ENCODE data around the gene KCTD5. TPM values are rescaled to one million over a fixed set of nuclear protein-coding genes. Genes with fewer than 3 reads are reported as not detected.

The KCTD5 gene
- total and polyA plus RNA-seq, 9 of the 15 experiments (the other 6 are each of a cell fraction or from before 2014, with no cell fraction given): 0.73 to 58.3 (median 32.3) TPM

DNA sequence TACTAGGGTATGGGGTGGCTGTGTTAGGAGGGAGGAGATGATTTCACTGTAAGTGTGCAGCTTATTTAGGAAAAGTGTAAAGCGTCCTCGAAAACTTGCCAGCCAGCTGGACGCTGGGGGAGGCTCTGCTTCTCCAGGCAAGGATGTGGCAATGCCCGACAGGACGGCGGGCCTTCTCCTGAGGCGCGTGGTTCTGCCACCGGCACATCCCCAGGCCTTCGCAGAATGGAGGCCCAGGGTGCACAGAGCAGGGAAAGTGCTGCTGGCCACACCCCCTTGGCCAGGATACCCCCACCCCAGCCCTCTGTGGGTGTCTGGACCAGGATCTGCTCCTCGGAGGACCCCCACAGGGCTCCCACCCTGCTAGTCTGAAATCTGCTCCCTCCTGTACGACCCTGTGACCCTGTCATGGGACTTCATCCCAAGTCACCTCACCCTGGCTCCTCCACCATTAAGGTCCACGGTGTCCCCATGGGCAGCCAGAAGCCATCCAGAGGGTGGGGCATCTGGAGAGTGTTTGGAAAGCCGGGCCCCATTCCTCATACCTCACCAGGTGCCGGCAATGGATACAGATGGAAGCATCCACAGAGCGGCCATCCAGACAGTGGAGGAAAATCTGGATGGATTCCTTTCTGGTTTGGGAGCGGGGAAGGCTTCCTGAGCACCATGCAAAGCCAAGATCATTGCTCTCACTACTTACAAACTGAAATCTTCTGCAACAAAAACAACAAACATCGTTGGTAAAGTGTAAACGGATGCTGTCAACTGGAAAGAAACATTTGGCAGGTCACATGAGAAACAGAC is 60.9 kb downstream of the KCTD5 start (continued):
- TF ChIP-seq ZC3H11A (IDR thresholded peaks at IDR 0.05; ENCODE audit: low read depth, low read length): no peak

DNA sequence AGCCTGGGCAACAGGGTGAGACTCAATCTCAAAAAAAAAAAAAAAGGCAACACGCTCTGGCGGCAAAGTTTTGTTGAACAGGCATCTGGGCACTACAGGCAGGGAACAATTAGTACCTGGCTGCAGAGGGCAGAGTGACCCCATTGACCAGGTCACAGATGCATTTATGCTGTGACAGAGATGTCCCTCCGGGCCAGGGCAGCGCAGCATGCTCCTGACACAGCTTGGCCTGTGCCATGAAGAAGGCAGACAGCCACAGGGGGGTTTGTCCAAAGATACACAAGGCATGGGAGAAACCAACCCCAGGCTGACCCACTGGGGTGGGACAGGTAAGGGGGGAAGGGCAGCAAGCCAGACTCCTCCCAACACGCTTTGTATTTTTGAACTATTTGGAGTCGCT is 62.4 kb downstream of the KCTD5 start:
- Histone ChIP-seq H2AFZ (ENCODE audit: low read depth, low read length) (no peak overlapping the region), H3K9me3 (replicated peaks; ENCODE audit: control insufficient read depth, insufficient read depth, low read depth, low read length) (no peaks in the 10 kb centered on the region), H3K4me2 (ENCODE audit: insufficient read depth, low read length) (no peak overlapping the region), H3K9me1 (ENCODE audit: control insufficient read depth, insufficient read depth, low read length) (no peaks in the 10 kb centered on the region), H4K20me1 (replicated peaks; ENCODE audit: control insufficient read depth, insufficient read depth, low read length) (no peaks in the 10 kb centered on the region), H3K4me3 (no peak overlapping the region), H3K9ac (ENCODE audit: insufficient read depth in 1 of 2, low read depth in 2 of 2, low read length in 2 of 2) (no peak overlapping the region), H3K27me3 (ENCODE audit: control insufficient read depth in 2 of 2, insufficient read depth in 2 of 2, low read length in 2 of 2) (no peaks in the 10 kb centered on the region), H3K36me3 (ENCODE audit: control insufficient read depth, insufficient read depth, low read length) (peaks cover 6% of the 10 kb centered on the region; the same call in 2 of the 3 replicates), H3K4me1 (replicated peaks in 1 of 2; ENCODE audit: control insufficient read depth in 2 of 2, insufficient read depth in 2 of 2, low read length in 2 of 2) (peaks cover 0 to 26% of the 10 kb centered on the region in 2 experiments; a peak in 2 of 5 replicates), H3K27ac (ENCODE audit: extremely low read depth, low read depth, low read length) (no peak overlapping the region), H3K79me2 (ENCODE audit: control insufficient read depth, insufficient read depth, low read length) (no peaks in the 10 kb centered on the region)
- TF ChIP-seq ZNF699 (CRISPR knock-in tag; IDR thresholded peaks at IDR 0.05; ENCODE audit: insufficient replicate concordance) (no peak), KLF1 (tag; IDR thresholded peaks at IDR 0.05) (no peak), JUND (IDR thresholded peaks at IDR 0.05; ENCODE audit: borderline replicate concordance, low read depth, low read length) (no peak), JUND (tag; IDR thresholded peaks at IDR 0.05; ENCODE audit: borderline replicate concordance, low read depth, low read length) (no peak), PHF8 (IDR thresholded peaks at IDR 0.05; ENCODE audit: borderline replicate concordance, low read length) (no peak), PHF20 (IDR thresholded peaks at IDR 0.05; ENCODE audit: partially characterized antibody) (no peak), TRIM24 (IDR thresholded peaks at IDR 0.05) (no peak), ARID1B (IDR thresholded peaks at IDR 0.05) (no peak), HDGF (IDR thresholded peaks at IDR 0.05) (no peak), NR3C1 (CRISPR knock-in tag; IDR thresholded peaks at IDR 0.05) (no peak)
- TF ChIP-seq, protein P1, sequence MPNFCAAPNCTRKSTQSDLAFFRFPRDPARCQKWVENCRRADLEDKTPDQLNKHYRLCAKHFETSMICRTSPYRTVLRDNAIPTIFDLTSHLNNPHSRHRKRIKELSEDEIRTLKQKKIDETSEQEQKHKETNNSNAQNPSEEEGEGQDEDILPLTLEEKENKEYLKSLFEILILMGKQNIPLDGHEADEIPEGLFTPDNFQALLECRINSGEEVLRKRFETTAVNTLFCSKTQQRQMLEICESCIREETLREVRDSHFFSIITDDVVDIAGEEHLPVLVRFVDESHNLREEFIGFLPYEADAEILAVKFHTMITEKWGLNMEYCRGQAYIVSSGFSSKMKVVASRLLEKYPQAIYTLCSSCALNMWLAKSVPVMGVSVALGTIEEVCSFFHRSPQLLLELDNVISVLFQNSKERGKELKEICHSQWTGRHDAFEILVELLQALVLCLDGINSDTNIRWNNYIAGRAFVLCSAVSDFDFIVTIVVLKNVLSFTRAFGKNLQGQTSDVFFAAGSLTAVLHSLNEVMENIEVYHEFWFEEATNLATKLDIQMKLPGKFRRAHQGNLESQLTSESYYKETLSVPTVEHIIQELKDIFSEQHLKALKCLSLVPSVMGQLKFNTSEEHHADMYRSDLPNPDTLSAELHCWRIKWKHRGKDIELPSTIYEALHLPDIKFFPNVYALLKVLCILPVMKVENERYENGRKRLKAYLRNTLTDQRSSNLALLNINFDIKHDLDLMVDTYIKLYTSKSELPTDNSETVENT (CRISPR knock-in tag; IDR thresholded peaks at IDR 0.05): no peak
- TF ChIP-seq, protein P2, sequence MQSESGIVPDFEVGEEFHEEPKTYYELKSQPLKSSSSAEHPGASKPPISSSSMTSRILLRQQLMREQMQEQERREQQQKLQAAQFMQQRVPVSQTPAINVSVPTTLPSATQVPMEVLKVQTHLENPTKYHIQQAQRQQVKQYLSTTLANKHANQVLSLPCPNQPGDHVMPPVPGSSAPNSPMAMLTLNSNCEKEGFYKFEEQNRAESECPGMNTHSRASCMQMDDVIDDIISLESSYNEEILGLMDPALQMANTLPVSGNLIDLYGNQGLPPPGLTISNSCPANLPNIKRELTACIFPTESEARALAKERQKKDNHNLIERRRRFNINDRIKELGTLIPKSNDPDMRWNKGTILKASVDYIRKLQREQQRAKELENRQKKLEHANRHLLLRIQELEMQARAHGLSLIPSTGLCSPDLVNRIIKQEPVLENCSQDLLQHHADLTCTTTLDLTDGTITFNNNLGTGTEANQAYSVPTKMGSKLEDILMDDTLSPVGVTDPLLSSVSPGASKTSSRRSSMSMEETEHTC (IDR thresholded peaks at IDR 0.05): no peak
- FAIRE-seq: no peak
- no TSS peak for BruUV-seq (replicated peaks)
- WGBS (ENCODE audit: insufficient coverage, low coverage, missing lambda C conversion rate): 49% methylated on average over 6 of the region's 6 CpGs
- ChIA-PET POLR2A (interaction anchor here (0.8 kb wide), 1 partner anchor 24 kb away, joined by 3 read pairs; no protein-coding TSS in a partner anchor), CTCF (ENCODE audit: low intra/inter-chr PET ratio) (no interaction called here)
- in situ Hi-C loops (cut with MboI): no loop called here
- DNase-seq (ENCODE audit: extremely low read depth in 1 of 4, low spot score in 3 of 4): no peak
- ATAC-seq: no peak
- intact Hi-C loops (cut with micrococcal nuclease): no loop called here
